ENCODE results near the gene MAGI2.

DNA sequence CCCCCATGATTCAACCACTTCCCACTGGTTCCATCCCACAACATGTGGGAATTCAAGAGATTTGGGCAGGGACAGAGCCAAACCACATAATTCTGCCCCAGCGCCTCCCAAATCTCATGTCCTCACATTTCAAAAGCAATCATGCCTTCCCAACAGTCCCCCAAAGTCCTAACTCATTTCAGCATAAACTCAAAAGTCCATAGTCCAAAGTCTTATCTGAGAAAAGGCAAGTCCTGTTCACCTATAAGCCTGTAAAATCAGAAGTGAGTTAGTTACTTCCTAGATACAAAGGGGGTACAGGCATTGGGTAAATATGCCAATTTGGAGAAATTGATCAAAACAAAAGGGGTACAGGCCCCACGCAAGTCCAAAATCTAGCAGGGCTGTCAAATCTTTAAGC is 272.9 kb downstream of the MAGI2 start:
- TF ChIP-seq ZNF331 (CRISPR knock-in tag; IDR thresholded peaks at IDR 0.05; ENCODE audit: low read depth) = no peak
- no peak for TF ChIP-seq CREB1 (CRISPR knock-in tag; IDR thresholded peaks at IDR 0.05; ENCODE audit: low read depth)
- no peak for TF ChIP-seq EZH2 (IDR thresholded peaks at IDR 0.05; ENCODE audit: low read depth, unreplicated experiment)
- no peak for TF ChIP-seq POLR2AphosphoS5 (IDR thresholded peaks at IDR 0.05; ENCODE audit: low read depth)
- TF ChIP-seq CTCF (conservative IDR thresholded peaks at IDR 0.05; ENCODE audit: low read depth in 2 of 2) = no peak
- no peak for TF ChIP-seq EZH2phosphoT487 (IDR thresholded peaks at IDR 0.05; ENCODE audit: unreplicated experiment)
- TF ChIP-seq REST (IDR thresholded peaks at IDR 0.05; ENCODE audit: unreplicated experiment) = no peak
- no peak for TF ChIP-seq STAT1 (IDR thresholded peaks at IDR 0.05; ENCODE audit: unreplicated experiment)
- TF ChIP-seq ETS1 (IDR thresholded peaks at IDR 0.05) = no peak
- no peak for TF ChIP-seq ZNF462 (CRISPR knock-in tag; IDR thresholded peaks at IDR 0.05)
- TF ChIP-seq NANOG (IDR thresholded peaks at IDR 0.05; ENCODE audit: borderline replicate concordance) = no peak
- TF ChIP-seq JUNB (IDR thresholded peaks at IDR 0.05; ENCODE audit: unreplicated experiment) = no peak
- no peak for TF ChIP-seq ZNF114 (CRISPR knock-in tag; IDR thresholded peaks at IDR 0.05)
